Suprapubic skin (tissue), 4 donors: ENCODE measurements around the gene UMAD1.

Experiments used
- EP300 ChIP-seq: sonication (generic); formaldehyde crosslinking; IDR thresholded peaks from one replicate; pipeline ENCODE4 v1.6.1; 2017; ENCODE audit warnings: antibody characterized with exemption
- POLR2A ChIP-seq, 2 donors: fragments of 450-650 bp; IDR thresholded peaks; one replicate each; pipeline ENCODE4 v1.6.1; 2017; ENCODE audit warnings: antibody characterized with exemption in 2 of 2, mild to moderate bottlenecking in 2 of 2, moderate library complexity in 2 of 2
- POLR2AphosphoS5 ChIP-seq, 3 donors: sonication (generic); formaldehyde crosslinking; IDR thresholded peaks; one replicate each; pipeline ENCODE4 v1.6.1; 2017; ENCODE audit warnings: antibody characterized with exemption in 3 of 3
- TF ChIP-seq, protein P1 (sequence below), 2 donors: fragments of 200-600 bp in 1 of 2; fragments of 450-650 bp in 1 of 2; sonication (generic) in 1 of 2; IDR thresholded peaks; one replicate each; pipeline ENCODE4 v1.5.1; 2016 to 2019; ENCODE audit warnings: antibody characterized with exemption in 2 of 2, mild to moderate bottlenecking in 1 of 2, moderate library complexity in 1 of 2

DNA sequence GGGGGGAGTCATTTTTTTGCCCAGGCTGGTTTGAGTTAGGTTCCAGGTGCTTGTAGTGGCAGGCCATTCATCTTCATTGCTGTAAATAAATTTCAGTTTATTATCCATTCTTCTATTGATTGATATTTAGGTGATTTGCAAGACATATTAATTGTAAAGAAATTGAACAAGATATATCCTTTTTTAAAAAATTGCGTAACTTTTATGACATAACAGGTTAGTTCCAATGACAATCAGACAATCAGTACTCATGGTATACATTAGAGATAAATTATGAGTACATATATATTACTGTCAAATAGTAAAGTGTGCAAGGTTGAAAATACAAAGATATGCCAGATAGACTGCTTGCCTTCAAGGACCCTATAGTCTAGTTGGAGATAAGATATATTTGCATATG lies 235.9 kb downstream of the UMAD1 start:
- TF ChIP-seq, protein P1, sequence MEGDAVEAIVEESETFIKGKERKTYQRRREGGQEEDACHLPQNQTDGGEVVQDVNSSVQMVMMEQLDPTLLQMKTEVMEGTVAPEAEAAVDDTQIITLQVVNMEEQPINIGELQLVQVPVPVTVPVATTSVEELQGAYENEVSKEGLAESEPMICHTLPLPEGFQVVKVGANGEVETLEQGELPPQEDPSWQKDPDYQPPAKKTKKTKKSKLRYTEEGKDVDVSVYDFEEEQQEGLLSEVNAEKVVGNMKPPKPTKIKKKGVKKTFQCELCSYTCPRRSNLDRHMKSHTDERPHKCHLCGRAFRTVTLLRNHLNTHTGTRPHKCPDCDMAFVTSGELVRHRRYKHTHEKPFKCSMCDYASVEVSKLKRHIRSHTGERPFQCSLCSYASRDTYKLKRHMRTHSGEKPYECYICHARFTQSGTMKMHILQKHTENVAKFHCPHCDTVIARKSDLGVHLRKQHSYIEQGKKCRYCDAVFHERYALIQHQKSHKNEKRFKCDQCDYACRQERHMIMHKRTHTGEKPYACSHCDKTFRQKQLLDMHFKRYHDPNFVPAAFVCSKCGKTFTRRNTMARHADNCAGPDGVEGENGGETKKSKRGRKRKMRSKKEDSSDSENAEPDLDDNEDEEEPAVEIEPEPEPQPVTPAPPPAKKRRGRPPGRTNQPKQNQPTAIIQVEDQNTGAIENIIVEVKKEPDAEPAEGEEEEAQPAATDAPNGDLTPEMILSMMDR (IDR thresholded peaks at IDR 0.05): no peak
- TF ChIP-seq EP300 (no peak), POLR2AphosphoS5 (IDR thresholded peaks at IDR 0.05) (no peak), POLR2A (IDR thresholded peaks at IDR 0.05) (no peak)
